GM12878 (cell line): ENCODE measurements around the gene ATP8A1.

Experiments
- EZH2 ChIP-seq: IDR thresholded peaks from 2 replicates; pipeline ENCODE4 v1.6.1; 2012; ENCODE audit warnings: low read depth, mild to moderate bottlenecking, control low read depth, inconsistent platforms, low read length, borderline replicate concordance; ENCODE audit not compliant: control insufficient read depth
- IKZF2 ChIP-seq, 2 experiments: fragments of 450-650 bp; IDR thresholded peaks; 2 replicates each; pipeline ENCODE4 v1.6.1; 2017; ENCODE audit warnings: mild to moderate bottlenecking in 2 of 2, moderate library complexity in 2 of 2
- NR2C2 ChIP-seq: IDR thresholded peaks from 2 replicates; pipeline ENCODE4 v1.6.1; 2011; ENCODE audit warnings: borderline replicate concordance, low read depth; ENCODE audit not compliant: control insufficient read depth, insufficient read length
- SIX5 ChIP-seq: IDR thresholded peaks from 2 replicates; pipeline ENCODE4 v1.6.1; 2011; ENCODE audit warnings: mild to moderate bottlenecking, low read depth, low read length, moderate library complexity; ENCODE audit not compliant: severe bottlenecking
- STAT3 ChIP-seq: IDR thresholded peaks from 2 replicates; pipeline ENCODE4 v1.6.1; 2011; ENCODE audit warnings: low read depth, low read length, improper control_type of control experiment
- TF ChIP-seq, protein P1 (sequence below): IDR thresholded peaks from 2 replicates; pipeline ENCODE4 v1.6.1; 2012; ENCODE audit warnings: low read depth, low read length, improper control_type of control experiment
- TF ChIP-seq, protein P2 (sequence below): fragments of 450-650 bp; IDR thresholded peaks from 2 replicates; pipeline ENCODE4 v1.6.1; 2017; ENCODE audit warnings: mild to moderate bottlenecking, moderate library complexity
- TF ChIP-seq, protein P3 (sequence below), 3 experiments: IDR thresholded peaks in 2 of 3; conservative IDR thresholded peaks in 1 of 3; 2 replicates each; pipeline ENCODE4 v1.5.1; 2011; ENCODE audit warnings: low read depth in 3 of 3, low read length in 3 of 3, mild to moderate bottlenecking in 3 of 3, control low read depth in 2 of 3, moderate library complexity in 2 of 3, inconsistent platforms in 1 of 3, mixed read lengths in 1 of 3; ENCODE audit not compliant: control insufficient read depth in 2 of 3, insufficient read depth in 1 of 3; ENCODE audit errors: extremely low read depth in 1 of 3

DNA sequence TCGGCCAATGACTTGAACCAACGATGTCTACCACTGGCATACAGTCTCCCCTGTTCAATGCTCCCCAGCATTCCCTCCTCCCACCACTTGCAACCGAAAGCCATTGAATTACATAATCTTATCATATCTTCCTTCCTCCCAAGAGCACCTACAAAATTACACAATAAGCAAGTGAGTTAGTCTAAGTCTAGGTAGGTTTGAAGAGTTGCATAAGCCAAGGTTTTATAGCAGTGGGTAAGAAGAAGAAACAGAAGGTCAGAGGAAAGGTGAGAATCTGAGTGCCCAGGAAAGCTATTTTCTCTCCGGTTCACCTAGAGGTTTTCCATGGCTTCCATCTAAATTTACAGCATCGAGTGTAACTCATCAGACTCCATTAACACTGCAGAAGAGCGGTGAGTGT lies 40.3 kb downstream of the ATP8A1 start:
- TF ChIP-seq NR2C2 = no peak
- no peak for TF ChIP-seq STAT3
- TF ChIP-seq IKZF2 (IDR thresholded peaks at IDR 0.05) = no peak
- TF ChIP-seq SIX5 = no peak
- TF ChIP-seq, protein P1, sequence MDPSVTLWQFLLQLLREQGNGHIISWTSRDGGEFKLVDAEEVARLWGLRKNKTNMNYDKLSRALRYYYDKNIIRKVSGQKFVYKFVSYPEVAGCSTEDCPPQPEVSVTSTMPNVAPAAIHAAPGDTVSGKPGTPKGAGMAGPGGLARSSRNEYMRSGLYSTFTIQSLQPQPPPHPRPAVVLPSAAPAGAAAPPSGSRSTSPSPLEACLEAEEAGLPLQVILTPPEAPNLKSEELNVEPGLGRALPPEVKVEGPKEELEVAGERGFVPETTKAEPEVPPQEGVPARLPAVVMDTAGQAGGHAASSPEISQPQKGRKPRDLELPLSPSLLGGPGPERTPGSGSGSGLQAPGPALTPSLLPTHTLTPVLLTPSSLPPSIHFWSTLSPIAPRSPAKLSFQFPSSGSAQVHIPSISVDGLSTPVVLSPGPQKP = no peak
- TF ChIP-seq, protein P2, sequence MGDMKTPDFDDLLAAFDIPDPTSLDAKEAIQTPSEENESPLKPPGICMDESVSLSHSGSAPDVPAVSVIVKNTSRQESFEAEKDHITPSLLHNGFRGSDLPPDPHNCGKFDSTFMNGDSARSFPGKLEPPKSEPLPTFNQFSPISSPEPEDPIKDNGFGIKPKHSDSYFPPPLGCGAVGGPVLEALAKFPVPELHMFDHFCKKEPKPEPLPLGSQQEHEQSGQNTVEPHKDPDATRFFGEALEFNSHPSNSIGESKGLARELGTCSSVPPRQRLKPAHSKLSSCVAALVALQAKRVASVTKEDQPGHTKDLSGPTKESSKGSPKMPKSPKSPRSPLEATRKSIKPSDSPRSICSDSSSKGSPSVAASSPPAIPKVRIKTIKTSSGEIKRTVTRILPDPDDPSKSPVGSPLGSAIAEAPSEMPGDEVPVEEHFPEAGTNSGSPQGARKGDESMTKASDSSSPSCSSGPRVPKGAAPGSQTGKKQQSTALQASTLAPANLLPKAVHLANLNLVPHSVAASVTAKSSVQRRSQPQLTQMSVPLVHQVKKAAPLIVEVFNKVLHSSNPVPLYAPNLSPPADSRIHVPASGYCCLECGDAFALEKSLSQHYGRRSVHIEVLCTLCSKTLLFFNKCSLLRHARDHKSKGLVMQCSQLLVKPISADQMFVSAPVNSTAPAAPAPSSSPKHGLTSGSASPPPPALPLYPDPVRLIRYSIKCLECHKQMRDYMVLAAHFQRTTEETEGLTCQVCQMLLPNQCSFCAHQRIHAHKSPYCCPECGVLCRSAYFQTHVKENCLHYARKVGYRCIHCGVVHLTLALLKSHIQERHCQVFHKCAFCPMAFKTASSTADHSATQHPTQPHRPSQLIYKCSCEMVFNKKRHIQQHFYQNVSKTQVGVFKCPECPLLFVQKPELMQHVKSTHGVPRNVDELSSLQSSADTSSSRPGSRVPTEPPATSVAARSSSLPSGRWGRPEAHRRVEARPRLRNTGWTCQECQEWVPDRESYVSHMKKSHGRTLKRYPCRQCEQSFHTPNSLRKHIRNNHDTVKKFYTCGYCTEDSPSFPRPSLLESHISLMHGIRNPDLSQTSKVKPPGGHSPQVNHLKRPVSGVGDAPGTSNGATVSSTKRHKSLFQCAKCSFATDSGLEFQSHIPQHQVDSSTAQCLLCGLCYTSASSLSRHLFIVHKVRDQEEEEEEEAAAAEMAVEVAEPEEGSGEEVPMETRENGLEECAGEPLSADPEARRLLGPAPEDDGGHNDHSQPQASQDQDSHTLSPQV = no peak
- TF ChIP-seq, protein P3, sequence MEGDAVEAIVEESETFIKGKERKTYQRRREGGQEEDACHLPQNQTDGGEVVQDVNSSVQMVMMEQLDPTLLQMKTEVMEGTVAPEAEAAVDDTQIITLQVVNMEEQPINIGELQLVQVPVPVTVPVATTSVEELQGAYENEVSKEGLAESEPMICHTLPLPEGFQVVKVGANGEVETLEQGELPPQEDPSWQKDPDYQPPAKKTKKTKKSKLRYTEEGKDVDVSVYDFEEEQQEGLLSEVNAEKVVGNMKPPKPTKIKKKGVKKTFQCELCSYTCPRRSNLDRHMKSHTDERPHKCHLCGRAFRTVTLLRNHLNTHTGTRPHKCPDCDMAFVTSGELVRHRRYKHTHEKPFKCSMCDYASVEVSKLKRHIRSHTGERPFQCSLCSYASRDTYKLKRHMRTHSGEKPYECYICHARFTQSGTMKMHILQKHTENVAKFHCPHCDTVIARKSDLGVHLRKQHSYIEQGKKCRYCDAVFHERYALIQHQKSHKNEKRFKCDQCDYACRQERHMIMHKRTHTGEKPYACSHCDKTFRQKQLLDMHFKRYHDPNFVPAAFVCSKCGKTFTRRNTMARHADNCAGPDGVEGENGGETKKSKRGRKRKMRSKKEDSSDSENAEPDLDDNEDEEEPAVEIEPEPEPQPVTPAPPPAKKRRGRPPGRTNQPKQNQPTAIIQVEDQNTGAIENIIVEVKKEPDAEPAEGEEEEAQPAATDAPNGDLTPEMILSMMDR (IDR thresholded peaks at IDR 0.05 in 2 of 3, conservative IDR thresholded peaks at IDR 0.05 in 1 of 3; ENCODE audit: control insufficient read depth in 2 of 3, extremely low read depth in 1 of 3, insufficient read depth in 1 of 3, low read depth in 3 of 3, low read length in 3 of 3) = no peak
- no peak for TF ChIP-seq EZH2
